ENCODE results near the gene SPAG6. TPM values are rescaled to one million over a fixed set of nuclear protein-coding genes. Genes with fewer than 3 reads are reported as not detected.

SPAG6 gene
- total and polyA plus RNA-seq, 2 of the 4 experiments (the other 2 are of a cell fraction): not detected

- Histone ChIP-seq H3K4ac (ENCODE audit: low read depth, low read length) (peak overlapping the region; percentile 78), H3K18ac (ENCODE audit: low read depth, low read length) (peak overlapping the region; percentile 15), H4K8ac (ENCODE audit: low read depth in 2 of 2, low read length in 2 of 2) (peak overlapping the region; percentile 14 to 80; a peak in 2 of 4 replicates), H3K14ac (replicated peaks; ENCODE audit: low read depth, low read length) (peak overlapping the region; percentile 71), H3K27me3 (ENCODE audit: control insufficient read depth, insufficient read depth, low read length) (no peaks in the 10 kb centered on the region), H3K9ac (ENCODE audit: low read depth, low read length) (peak overlapping the region; percentile 84), H3K9me1 (ENCODE audit: insufficient read depth, low read length) (no peaks in the 10 kb centered on the region; the same call in 1 of the 2 replicates), H4K91ac (ENCODE audit: insufficient read depth, low read depth, low read length) (peak overlapping the region; percentile 70; the same call in 1 of the 2 replicates), H3K23ac (ENCODE audit: low read depth, low read length) (peak overlapping the region; percentile 44; the same call in 1 of the 2 replicates), H4K5ac (ENCODE audit: low read depth, low read length) (peak overlapping the region; percentile 62), H4K20me1 (ENCODE audit: insufficient read depth, low read length) (no peaks in the 10 kb centered on the region), H2AK5ac (ENCODE audit: low read depth, low read length) (no peak overlapping the region), H3K4me2 (ENCODE audit: low read depth, low read length) (peak overlapping the region; percentile 92), H3K27ac (ENCODE audit: insufficient read depth, low read length) (peak overlapping the region; percentile 75), H3K9me3 (ENCODE audit: control insufficient read depth, insufficient read depth, low read length) (no peaks in the 10 kb centered on the region), H3K4me3 (ENCODE audit: insufficient read depth, low read depth, low read length) (peak overlapping the region; percentile 76), H2BK15ac (ENCODE audit: low read depth, low read length) (no peak overlapping the region), H2BK20ac (ENCODE audit: low read depth, low read length) (no peak overlapping the region), H3K56ac (ENCODE audit: extremely low read depth, insufficient read depth, low read length) (no peak overlapping the region), H2BK120ac (ENCODE audit: low read depth, low read length) (peak overlapping the region; percentile 55; the same call in 1 of the 2 replicates), H2AK9ac (replicated peaks; ENCODE audit: low read depth, low read length, poor library complexity) (peak overlapping the region; percentile 63), H3K36me3 (ENCODE audit: control insufficient read depth, insufficient read depth, low read length) (no peaks in the 10 kb centered on the region), H2AFZ (replicated peaks; ENCODE audit: low read length, poor library complexity) (peak overlapping the region; percentile 99), H3K79me1 (ENCODE audit: low read depth in 1 of 2, low read length in 2 of 2) (peaks cover 5 to 12% of the 10 kb centered on the region in 2 experiments), H3K4me1 (ENCODE audit: control insufficient read depth, insufficient read depth, low read length) (no peaks in the 10 kb centered on the region), H2BK5ac (ENCODE audit: low read depth, low read length, poor library complexity, severe bottlenecking) (peak overlapping the region; percentile 68)
- BruUV-seq (replicated peaks): no TSS peak
- DNase-seq (no peak), ATAC-seq (ENCODE audit: low read depth) (peak; percentile 32)
- 0% methylated on average over 18 of the region's 53 CpGs; no CpG with 5 or more reads in 1 of the 2 experiments for WGBS, 2 experiments (ENCODE audit: extremely low coverage in 2 of 2, insufficient read length in 1 of 2)
- ChIA-PET POLR2A (ENCODE audit: unreplicated experiment) (interaction anchor here (0.5 to 0.6 kb wide), 2 partner anchors 9 to 919 kb away, joined by 3 read pairs; no protein-coding TSS in a partner anchor), CTCF (interaction anchor here (0.6 to 1.1 kb wide), 4 partner anchors 236 to 819 kb away, joined by 3 to 4 read pairs (median 4); no protein-coding TSS in a partner anchor)
- TF ChIP-seq ELK1 (IDR thresholded peaks at IDR 0.05; ENCODE audit: borderline replicate concordance, low read depth, low read length) (no peak), RAD21 (IDR thresholded peaks at IDR 0.05; ENCODE audit: low read length) (no peak), FOS (IDR thresholded peaks at IDR 0.05; ENCODE audit: low read depth, low read length) (no peak), RFX5 (IDR thresholded peaks at IDR 0.05; ENCODE audit: low read depth, low read length) (no peak), SMC3 (IDR thresholded peaks at IDR 0.05; ENCODE audit: low read depth, low read length) (no peak)
- intact Hi-C loops (cut with micrococcal nuclease): loop anchor here (1.0 to 5.0 kb wide), 4 partner anchors 86 to 818 kb away; partner anchors contain the start of genes DNAJC1 and PIP4K2A
- in situ Hi-C loops (cut with MboI; ENCODE audit: low sequenced_read_pairs): loop anchor here (10.0 to 25.0 kb wide), 3 partner anchors 311 to 803 kb away; partner anchors contain the start of gene DNAJC1
- dilution Hi-C loops (cut with HindIII; ENCODE audit: low sequenced_read_pairs, unreplicated experiment): no loop called here
These were observed 29.6 kb upstream of the SPAG6 start for GRCh38 chr10:22315455-22316285.
